ENCODE data around the gene POLD1.

Gene POLD1

DNA sequence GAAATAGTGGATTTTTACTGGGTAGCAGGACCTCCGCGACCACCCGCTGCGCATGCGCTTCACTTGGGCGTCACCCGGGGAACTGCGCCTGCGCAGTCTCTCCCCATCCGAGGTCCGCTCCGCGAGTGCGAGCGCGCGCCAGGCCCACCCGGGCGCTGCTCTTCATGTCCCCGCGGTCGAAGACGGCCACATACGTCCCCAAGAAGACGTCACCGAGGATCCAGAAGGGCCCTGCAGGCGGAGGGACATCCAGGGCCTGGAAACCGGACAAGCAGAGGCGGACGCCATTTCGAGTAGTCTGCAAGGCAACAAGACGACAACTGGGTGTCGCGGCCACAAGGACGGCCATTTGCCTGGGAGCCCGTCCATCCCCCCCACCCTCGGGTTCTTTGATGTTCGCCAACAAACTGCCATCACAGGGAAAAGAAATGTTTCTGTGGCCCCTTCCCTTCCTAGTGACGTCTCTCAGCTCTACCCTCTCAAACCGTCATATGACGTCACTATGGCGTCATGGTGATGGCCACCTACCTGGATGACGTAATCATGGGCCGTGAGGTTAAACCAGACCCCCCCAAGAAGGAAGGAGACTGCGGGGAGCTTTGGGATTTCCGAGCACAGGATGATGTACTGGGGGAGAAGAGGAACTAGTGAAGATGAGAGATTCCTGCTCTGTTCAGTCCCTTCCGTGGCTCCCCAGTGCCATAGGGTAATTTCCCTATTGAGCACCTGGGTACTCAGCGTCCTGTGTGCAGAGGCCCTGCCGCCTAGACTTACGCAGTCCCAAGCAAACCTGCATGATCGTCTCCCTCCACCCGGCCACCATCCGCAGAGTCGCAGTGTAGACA, 25.4 kb upstream of the POLD1 start:
- Histone ChIP-seq H3K27me3 (ENCODE audit: low read depth, low read length) (no peaks in the 10 kb centered on the region), H3K27ac (ENCODE audit: low read length) (peak overlapping the region; percentile 90), H4K20me1 (ENCODE audit: insufficient read depth, low read length) (no peaks in the 10 kb centered on the region), H3K4me3 (ENCODE audit: low read length) (peak overlapping the region; percentile 98), H2AFZ (ENCODE audit: low read depth, low read length) (no peak overlapping the region), H3K9me3 (ENCODE audit: insufficient read depth, low read length) (no peaks in the 10 kb centered on the region), H3K79me2 (ENCODE audit: low read length) (no peaks in the 10 kb centered on the region), H3K4me2 (ENCODE audit: low read length) (peak overlapping the region; percentile 100), H3K9ac (ENCODE audit: low read length) (peak overlapping the region; percentile 100; the same call in 1 of the 2 replicates), H3K36me3 (replicated peaks; ENCODE audit: low read depth, low read length) (peaks cover 8% of the 10 kb centered on the region), H3K4me1 (ENCODE audit: low read length) (peaks cover 52% of the 10 kb centered on the region)
- TF ChIP-seq, protein P1, sequence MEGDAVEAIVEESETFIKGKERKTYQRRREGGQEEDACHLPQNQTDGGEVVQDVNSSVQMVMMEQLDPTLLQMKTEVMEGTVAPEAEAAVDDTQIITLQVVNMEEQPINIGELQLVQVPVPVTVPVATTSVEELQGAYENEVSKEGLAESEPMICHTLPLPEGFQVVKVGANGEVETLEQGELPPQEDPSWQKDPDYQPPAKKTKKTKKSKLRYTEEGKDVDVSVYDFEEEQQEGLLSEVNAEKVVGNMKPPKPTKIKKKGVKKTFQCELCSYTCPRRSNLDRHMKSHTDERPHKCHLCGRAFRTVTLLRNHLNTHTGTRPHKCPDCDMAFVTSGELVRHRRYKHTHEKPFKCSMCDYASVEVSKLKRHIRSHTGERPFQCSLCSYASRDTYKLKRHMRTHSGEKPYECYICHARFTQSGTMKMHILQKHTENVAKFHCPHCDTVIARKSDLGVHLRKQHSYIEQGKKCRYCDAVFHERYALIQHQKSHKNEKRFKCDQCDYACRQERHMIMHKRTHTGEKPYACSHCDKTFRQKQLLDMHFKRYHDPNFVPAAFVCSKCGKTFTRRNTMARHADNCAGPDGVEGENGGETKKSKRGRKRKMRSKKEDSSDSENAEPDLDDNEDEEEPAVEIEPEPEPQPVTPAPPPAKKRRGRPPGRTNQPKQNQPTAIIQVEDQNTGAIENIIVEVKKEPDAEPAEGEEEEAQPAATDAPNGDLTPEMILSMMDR (IDR thresholded peaks at IDR 0.05; ENCODE audit: low read depth, low read length), result no peak
- TF ChIP-seq EZH2phosphoT487 (IDR thresholded peaks at IDR 0.05; ENCODE audit: low read depth), result no peak

DNA sequence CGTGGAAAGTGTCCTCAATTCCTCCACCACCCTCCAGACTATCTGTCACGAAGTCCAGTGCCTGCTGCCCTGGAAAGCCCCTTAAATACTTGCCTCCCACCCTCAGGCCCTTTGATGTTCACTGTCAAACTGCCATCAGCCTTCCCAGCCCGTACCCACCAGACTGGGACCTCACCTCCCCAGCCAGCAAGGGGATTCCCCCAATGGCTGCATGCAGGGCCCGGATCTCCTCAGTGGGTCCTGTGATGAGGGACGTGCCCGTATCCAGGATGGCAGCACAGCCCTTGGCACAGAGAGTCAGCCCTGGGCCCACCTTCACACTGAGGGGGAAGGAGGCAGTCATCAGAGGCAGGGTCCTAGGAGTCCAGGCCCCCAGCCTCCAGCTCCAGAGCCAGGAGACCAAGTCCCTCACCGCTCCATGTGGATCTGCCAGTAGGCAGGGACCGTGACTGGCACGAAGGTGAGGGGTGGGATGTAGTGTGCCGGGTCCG, 24.8 kb upstream of the POLD1 start:
- Histone ChIP-seq H3K4me1 (ENCODE audit: low read length) (peaks cover 49% of the 10 kb centered on the region), H3K27ac (ENCODE audit: low read length) (peak overlapping the region; percentile 25; the same call in 1 of the 2 replicates), H3K9me3 (ENCODE audit: insufficient read depth, low read length) (no peaks in the 10 kb centered on the region), H3K9ac (ENCODE audit: low read length) (no peak overlapping the region; the same call in 1 of the 2 replicates), H3K27me3 (ENCODE audit: low read depth, low read length) (no peaks in the 10 kb centered on the region), H3K4me3 (ENCODE audit: low read length) (peak overlapping the region; percentile 19; the same call in 1 of the 2 replicates), H3K36me3 (replicated peaks; ENCODE audit: low read depth, low read length) (peaks cover 8% of the 10 kb centered on the region), H2AFZ (ENCODE audit: low read depth, low read length) (no peak overlapping the region), H3K4me2 (ENCODE audit: low read length) (peak overlapping the region; percentile 100), H4K20me1 (ENCODE audit: insufficient read depth, low read length) (no peaks in the 10 kb centered on the region), H3K79me2 (ENCODE audit: low read length) (no peaks in the 10 kb centered on the region)
- TF ChIP-seq, protein P1 (IDR thresholded peaks at IDR 0.05; ENCODE audit: low read depth, low read length), result no peak
- no peak for TF ChIP-seq EZH2phosphoT487 (IDR thresholded peaks at IDR 0.05; ENCODE audit: low read depth)

DNA sequence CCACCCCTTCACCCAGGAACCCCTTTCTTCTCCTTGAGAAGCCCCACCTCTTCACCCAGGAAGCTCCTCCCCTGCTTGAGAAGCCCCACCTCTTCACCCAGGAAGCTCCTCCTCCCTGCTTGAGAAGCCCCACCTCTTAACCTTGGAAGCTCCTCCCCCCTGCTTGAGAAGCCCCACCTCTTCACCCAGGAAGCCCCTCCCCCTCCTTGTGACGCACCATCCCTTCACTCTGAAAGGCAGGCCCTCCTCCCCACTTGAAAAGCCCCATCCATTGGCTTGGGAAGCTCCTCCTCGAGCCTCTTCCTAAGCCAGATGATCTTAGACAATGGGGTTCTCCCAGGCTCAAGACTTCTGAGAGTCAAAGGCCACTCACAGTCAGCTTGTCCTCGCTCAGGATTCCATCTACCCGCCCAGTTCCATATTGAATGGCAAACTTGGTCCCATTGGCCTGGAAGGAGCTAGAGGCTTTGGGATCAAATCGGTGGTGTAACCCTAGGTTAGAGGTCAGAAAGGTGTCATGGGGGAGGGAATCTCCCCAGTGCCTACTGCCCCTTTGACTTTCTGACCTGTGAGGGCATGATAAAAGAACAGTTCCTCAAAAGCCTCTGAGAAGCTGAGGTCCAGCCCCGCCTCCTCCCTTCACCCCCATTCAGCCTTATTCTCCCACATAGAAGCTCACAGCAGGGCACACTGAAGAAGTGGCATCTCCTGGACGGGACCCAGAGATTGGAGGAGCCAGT, 22.7 kb upstream of the POLD1 start:
- no peak for TF ChIP-seq EZH2phosphoT487 (IDR thresholded peaks at IDR 0.05; ENCODE audit: low read depth)
- TF ChIP-seq, protein P1 (IDR thresholded peaks at IDR 0.05; ENCODE audit: low read depth, low read length), result no peak
- H3K4me2 ChIP-seq (ENCODE audit: low read length), result no peak overlapping the region

DNA sequence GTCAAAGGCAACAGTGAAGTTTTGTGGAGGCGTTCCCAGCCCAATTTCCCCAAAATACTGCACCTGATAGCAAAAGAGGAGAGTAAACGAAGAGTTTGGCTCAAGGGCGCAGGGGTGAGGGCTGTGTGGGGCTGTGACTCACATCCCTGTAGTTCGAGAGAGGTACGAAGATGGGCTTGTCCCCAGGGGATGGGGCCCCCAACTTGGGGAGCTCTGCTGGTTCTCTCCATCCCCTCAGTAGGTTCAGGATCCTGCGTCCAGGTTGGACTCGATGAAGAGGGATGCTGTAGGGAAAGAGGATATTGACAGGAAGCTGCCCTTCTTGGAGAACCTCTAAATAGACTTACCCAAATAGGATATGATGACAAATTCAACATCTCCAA, 22.1 kb upstream of the POLD1 start:
- H3K9me3 ChIP-seq (ENCODE audit: insufficient read depth, low read length), result no peaks in the 10 kb centered on the region
- H4K20me1 ChIP-seq (ENCODE audit: insufficient read depth, low read length), result no peaks in the 10 kb centered on the region
- H3K27me3 ChIP-seq (ENCODE audit: low read depth, low read length), result no peaks in the 10 kb centered on the region
- no peak overlapping the region for H3K4me2 ChIP-seq (ENCODE audit: low read length)
- H3K4me1 ChIP-seq (ENCODE audit: low read length), result peaks cover 59% of the 10 kb centered on the region
- no peaks in the 10 kb centered on the region; the same call in 1 of the 2 replicates for H3K79me2 ChIP-seq (ENCODE audit: low read length)
- peaks cover 8% of the 10 kb centered on the region for H3K36me3 ChIP-seq (replicated peaks; ENCODE audit: low read depth, low read length)
- no peak overlapping the region for H3K9ac ChIP-seq (ENCODE audit: low read length)
- TF ChIP-seq, protein P1 (IDR thresholded peaks at IDR 0.05; ENCODE audit: low read depth, low read length), result no peak
- no peak for TF ChIP-seq EZH2phosphoT487 (IDR thresholded peaks at IDR 0.05; ENCODE audit: low read depth)
- no peak overlapping the region for H3K4me3 ChIP-seq (ENCODE audit: low read length)
- no peak overlapping the region for H3K27ac ChIP-seq (ENCODE audit: low read length)
- H2AFZ ChIP-seq (ENCODE audit: low read depth, low read length), result no peak overlapping the region

More for the DNA sequence above, 22.7 kb upstream of the POLD1 start:
- Histone ChIP-seq H3K9ac (ENCODE audit: low read length) (no peak overlapping the region), H2AFZ (ENCODE audit: low read depth, low read length) (no peak overlapping the region), H4K20me1 (ENCODE audit: insufficient read depth, low read length) (no peaks in the 10 kb centered on the region), H3K79me2 (ENCODE audit: low read length) (no peaks in the 10 kb centered on the region; the same call in 1 of the 2 replicates), H3K27me3 (ENCODE audit: low read depth, low read length) (no peaks in the 10 kb centered on the region), H3K36me3 (replicated peaks; ENCODE audit: low read depth, low read length) (peaks cover 8% of the 10 kb centered on the region), H3K9me3 (ENCODE audit: insufficient read depth, low read length) (no peaks in the 10 kb centered on the region), H3K4me1 (ENCODE audit: low read length) (peaks cover 63% of the 10 kb centered on the region), H3K4me3 (ENCODE audit: low read length) (no peak overlapping the region), H3K27ac (ENCODE audit: low read length) (no peak overlapping the region)

All from OCI-LY3 (cell line).